ENCODE data around the gene BET1. TPM values are rescaled to one million over a fixed set of nuclear protein-coding genes. Genes with fewer than 3 reads are reported as not detected.

The BET1 gene
- total and polyA plus RNA-seq, 2 of the 8 experiments (the other 6 are each of a cell fraction or from before 2014, with no cell fraction given): 20.6 to 31.7 TPM

DNA sequence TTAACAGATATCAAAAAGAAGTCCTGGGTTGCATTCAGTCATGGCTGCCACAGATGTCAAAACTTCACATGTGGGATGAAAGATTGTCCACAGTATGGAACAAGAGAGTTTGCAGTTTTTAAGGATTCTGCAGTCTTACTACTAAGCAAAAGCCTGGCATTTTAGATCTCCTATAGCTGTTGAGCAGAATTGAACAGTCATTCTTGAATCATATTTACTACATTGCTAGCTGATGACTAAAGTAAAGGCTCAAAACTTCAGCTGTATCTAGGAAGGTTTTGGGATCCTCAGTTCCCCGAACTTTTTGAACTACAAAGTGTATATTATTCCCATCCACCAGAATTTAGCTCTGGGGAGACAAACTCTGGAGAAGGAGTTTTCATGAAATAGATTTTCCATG is 31.0 kb downstream of the BET1 start:
- H2BK20ac ChIP-seq (ENCODE audit: low read length): no peak overlapping the region
- WGBS, 2 experiments (ENCODE audit: extremely low coverage in 1 of 2, insufficient coverage in 1 of 2, insufficient read length in 1 of 2, insufficient replicate concordance in 2 of 2, low coverage in 1 of 2, low lambda C conversion rate in 2 of 2, missing lambda C conversion rate in 1 of 2): 89% methylated on average over 1 of the region's 1 CpG; no CpG with 5 or more reads in 1 of the 2 experiments
- H3K9me3 ChIP-seq (ENCODE audit: insufficient read depth in 2 of 2, low read depth in 1 of 2, low read length in 1 of 2): no peaks in the 10 kb centered on the region
- H3K79me2 ChIP-seq (ENCODE audit: control insufficient read depth in 1 of 2, insufficient read depth in 2 of 2, low read length in 2 of 2): no peaks in the 10 kb centered on the region
- no peak for DNase-seq (ENCODE audit: low read depth in 1 of 2, low spot score in 2 of 2)
- no peaks in the 10 kb centered on the region for H3K23me2 ChIP-seq (ENCODE audit: low read depth, low read length)
- H4K91ac ChIP-seq (replicated peaks; ENCODE audit: insufficient read length, low read length): no peak overlapping the region
- no peak overlapping the region for H3K14ac ChIP-seq (ENCODE audit: insufficient read length)
- peaks cover 0 to 5% (median 1%) of the 10 kb centered on the region in 4 experiments; a peak in 2 of 7 replicates for H3K4me1 ChIP-seq (replicated peaks in 1 of 4; ENCODE audit: control insufficient read depth in 3 of 4, insufficient read depth in 4 of 4, low read length in 3 of 4)
- no peak overlapping the region for H3K4me3 ChIP-seq (ENCODE audit: extremely low read depth in 1 of 4, insufficient read depth in 2 of 4, low read depth in 3 of 4, low read length in 4 of 4)
- ChIA-PET POLR2A (ENCODE audit: partially characterized antibody) (no interaction called here), CTCF (ENCODE audit: partially characterized antibody) (interaction anchor here (0.8 to 1.3 kb wide), 2 partner anchors 39 to 115 kb away, joined by 3 to 4 read pairs; no protein-coding TSS in a partner anchor)
- H3K36me3 ChIP-seq (ENCODE audit: control insufficient read depth in 2 of 4, insufficient read depth in 4 of 4, low read length in 3 of 4): no peaks in the 10 kb centered on the region
- H3K27me3 ChIP-seq (replicated peaks in 1 of 4; ENCODE audit: control insufficient read depth in 3 of 4, extremely low read depth in 1 of 4, insufficient read depth in 3 of 4, low read length in 3 of 4): no peaks in the 10 kb centered on the region
- H2AK5ac ChIP-seq (ENCODE audit: low read depth, low read length): no peak overlapping the region
- no peak overlapping the region for H3K18ac ChIP-seq (ENCODE audit: extremely low read depth, low read length)
- no peak overlapping the region for H2BK12ac ChIP-seq (ENCODE audit: low read depth, low read length)
- no peak overlapping the region for H3K56ac ChIP-seq (replicated peaks; ENCODE audit: insufficient read length, low read depth, low read length)
- H4K20me1 ChIP-seq (replicated peaks in 1 of 2; ENCODE audit: control insufficient read depth in 1 of 2, insufficient read depth in 2 of 2, low read length in 2 of 2): no peaks in the 10 kb centered on the region
- no peak overlapping the region for H3K9ac ChIP-seq (replicated peaks in 1 of 4; ENCODE audit: extremely low read depth in 1 of 4, low read depth in 3 of 4, low read length in 3 of 4)
- H3K27ac ChIP-seq (ENCODE audit: low read depth, low read length): no peak overlapping the region
- H2BK15ac ChIP-seq (ENCODE audit: low read length): no peak overlapping the region
- H2AFZ ChIP-seq (ENCODE audit: low read length): no peak overlapping the region
- FAIRE-seq: no peak
- H2BK5ac ChIP-seq (ENCODE audit: low read depth, low read length): no peak overlapping the region
- no peak overlapping the region for H3K4me2 ChIP-seq (ENCODE audit: insufficient read depth in 1 of 2, low read depth in 2 of 2, low read length in 2 of 2)
- H3K23ac ChIP-seq (ENCODE audit: insufficient read length): no peak overlapping the region
- H3K4ac ChIP-seq (replicated peaks; ENCODE audit: insufficient read length, low read depth, low read length): no peak overlapping the region
- no peaks in the 10 kb centered on the region for H3K79me1 ChIP-seq (ENCODE audit: low read depth, low read length)
- H4K8ac ChIP-seq (ENCODE audit: extremely low read depth, insufficient read depth, low read length): no peak overlapping the region
- no peak overlapping the region for H4K5ac ChIP-seq (ENCODE audit: insufficient read length, low read depth, low read length)
- no peak overlapping the region for H2BK120ac ChIP-seq (replicated peaks; ENCODE audit: low read depth, low read length)
- TF ChIP-seq TBP (IDR thresholded peaks at IDR 0.05; ENCODE audit: low read depth, low read length) (no peak), ATF3 (IDR thresholded peaks at IDR 0.05; ENCODE audit: insufficient read depth, low read depth, low read length) (no peak), CREB1 (IDR thresholded peaks at IDR 0.05) (no peak), CEBPB (IDR thresholded peaks at IDR 0.05; ENCODE audit: low read depth, low read length) (no peak), ASH2L (IDR thresholded peaks at IDR 0.05; ENCODE audit: low read length) (no peak), KDM4A (IDR thresholded peaks at IDR 0.05; ENCODE audit: low read depth, low read length, severe bottlenecking) (no peak), KDM1A (IDR thresholded peaks at IDR 0.05; ENCODE audit: borderline replicate concordance, low read length) (no peak), RBBP5 (IDR thresholded peaks at IDR 0.05; ENCODE audit: borderline replicate concordance, low read depth, low read length) (no peak), CHD2 (IDR thresholded peaks at IDR 0.05; ENCODE audit: low read length) (no peak), BCL11A (IDR thresholded peaks at IDR 0.05; ENCODE audit: low read depth in 2 of 2, low read length in 2 of 2) (no peak), BRCA1 (IDR thresholded peaks at IDR 0.05; ENCODE audit: low read depth, low read length) (no peak), YY1 (IDR thresholded peaks at IDR 0.05; ENCODE audit: low read depth, low read length) (no peak), JUN (IDR thresholded peaks at IDR 0.05; ENCODE audit: low read depth, low read length) (no peak), RNF2 (IDR thresholded peaks at IDR 0.05; ENCODE audit: borderline replicate concordance, low read depth, low read length, missing control alignments, poor library complexity, severe bottlenecking) (no peak), EZH2 (IDR thresholded peaks at IDR 0.05; ENCODE audit: low read depth, low read length, severe bottlenecking) (no peak)
